ENCODE measurements around the gene RPS17.

- no peak for TF ChIP-seq CTCF (conservative IDR thresholded peaks at IDR 0.05; ENCODE audit: low read depth, low read length)
- TF ChIP-seq EZH2 (IDR thresholded peaks at IDR 0.05; ENCODE audit: borderline replicate concordance, low read depth, low read length, poor library complexity, severe bottlenecking) = no peak
These were observed 4.5 kb downstream of the RPS17 start for GRCh38 chr15:82535566-82536408.
